HG03520 (cell line): ENCODE measurements around the gene CKAP5.

Source experiments
- ATAC-seq: cut with Tn5 transposase; IDR thresholded peaks from one replicate; pipeline ENCODE4 v1.9.1; 2021; ENCODE audit warnings: mild to moderate bottlenecking, moderate library complexity; ENCODE audit not compliant: unreplicated experiment

Gene CKAP5

GRCh38 chr11:46701078-46701654 lies 144.9 kb downstream of the CKAP5 start:
- ATAC-seq = no peak

DNA sequence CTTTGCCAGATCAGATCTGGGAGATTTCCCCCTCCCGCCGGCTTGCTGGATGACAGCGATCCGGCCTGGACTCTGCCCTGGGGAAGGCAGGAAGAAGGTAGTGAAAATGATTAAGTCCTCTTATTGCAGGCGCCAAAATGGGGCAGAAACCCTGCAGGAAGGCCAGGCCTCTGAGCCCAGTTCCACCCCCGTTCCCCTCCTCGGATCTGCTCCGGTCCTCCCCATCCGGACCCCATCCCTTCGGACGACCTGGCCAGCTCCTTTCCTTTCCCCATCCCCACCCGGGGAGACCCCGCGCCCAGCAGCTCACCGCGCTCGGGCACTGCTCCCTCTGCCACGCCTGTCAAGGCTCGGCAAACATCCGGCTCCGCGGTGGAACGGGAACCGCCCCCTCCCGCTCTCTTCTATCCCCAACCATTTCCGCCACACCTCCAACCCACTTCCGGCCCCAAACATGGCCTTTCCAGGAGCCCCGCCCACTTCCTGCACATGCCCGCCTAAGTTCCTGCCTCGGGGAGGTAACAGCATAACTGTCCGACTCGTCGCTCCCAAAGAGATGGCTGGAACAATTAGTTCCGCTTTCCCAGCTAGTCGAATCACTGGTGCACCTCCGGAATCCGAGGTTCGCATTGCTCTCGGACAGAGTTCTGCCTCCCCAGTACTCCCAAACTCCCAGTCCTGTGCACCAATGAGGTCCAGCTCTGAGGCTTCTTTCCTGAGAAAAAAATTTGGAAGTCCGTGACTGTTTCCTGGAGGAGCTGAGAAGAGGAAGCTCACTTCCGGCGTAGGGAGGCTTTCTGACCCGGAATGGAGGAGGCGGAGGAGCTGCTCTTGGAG lies 145.6 kb downstream of the CKAP5 start, which contains the start of the genes ARHGAP1 and ZNF408:
ARHGAP1 (minus strand) TSS at position 379 of the 837 bp plus-strand sequence. CDS start 4,512 bp downstream, outside the sequence.
ZNF408 (plus strand) TSS at position 791 of the 837 bp plus-strand sequence; CDS start at position 808, 17 bp downstream.
- ATAC-seq = peak; percentile 83

DNA sequence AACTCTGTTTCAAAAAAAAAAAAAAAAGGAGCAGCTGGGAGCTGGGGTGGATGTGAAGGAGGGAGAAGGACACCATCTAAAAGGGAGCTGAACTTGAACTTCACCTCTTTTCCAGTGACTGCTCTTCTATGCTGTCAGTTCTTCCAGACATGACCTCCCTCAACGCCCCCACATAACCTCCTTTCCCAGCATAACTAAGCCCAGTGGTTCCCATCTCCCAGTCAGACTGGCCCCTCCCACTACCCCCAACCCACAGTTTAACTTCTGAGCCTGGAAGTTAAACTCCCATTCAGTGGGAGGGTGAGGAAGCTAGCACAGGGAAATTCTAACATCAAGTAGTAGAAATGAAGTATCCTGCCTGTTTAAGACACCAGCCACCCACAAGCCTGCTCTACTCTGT lies 147.5 kb downstream of the CKAP5 start:
- ATAC-seq = no peak

DNA sequence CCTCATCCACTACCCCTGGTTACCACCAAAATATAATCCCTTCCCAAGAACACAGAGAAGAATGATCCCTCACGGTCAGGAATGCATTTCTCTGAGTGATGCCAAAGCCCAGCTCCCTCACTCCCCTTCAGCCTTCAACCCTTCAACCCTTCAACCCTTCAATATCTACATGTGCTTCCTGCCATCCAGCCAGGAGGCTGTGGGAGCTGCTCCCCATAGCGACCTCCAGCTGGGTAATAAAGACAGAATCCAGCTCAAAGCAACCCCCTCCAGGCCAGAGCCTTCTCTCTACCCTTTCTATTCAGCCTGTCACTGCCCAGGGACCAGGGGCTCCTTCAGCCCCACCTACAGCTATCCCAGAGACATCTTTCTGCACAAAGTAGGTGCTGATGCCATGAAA lies 148.4 kb downstream of the CKAP5 start:
- ATAC-seq = no peak

GRCh38 chr11:46697303-46697702 lies 148.8 kb downstream of the CKAP5 start:
- no peak for ATAC-seq

DNA sequence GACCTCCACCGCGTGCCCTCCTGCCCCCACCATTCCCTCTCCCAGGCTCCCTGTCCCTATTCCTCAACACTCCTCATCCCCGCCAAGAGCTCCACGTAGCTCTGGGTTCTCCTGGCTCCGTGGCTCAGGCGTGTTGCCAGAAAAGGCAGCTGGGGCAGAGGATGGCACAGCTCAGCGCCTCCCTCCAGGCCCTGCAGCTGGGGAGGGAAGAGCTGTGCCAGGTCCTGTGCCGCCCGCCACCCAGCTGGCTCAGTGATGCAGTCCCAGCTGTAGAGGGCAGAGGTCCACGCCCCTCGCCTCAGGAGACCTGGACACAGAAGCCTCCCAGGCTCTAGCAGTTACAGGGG lies 149.9 kb downstream of the CKAP5 start:
- no peak for ATAC-seq

- ATAC-seq = no peak
These were observed 150.5 kb downstream of the CKAP5 start for GRCh38 chr11:46695345-46696211.

- ATAC-seq = no peak
These were observed 151.5 kb downstream of the CKAP5 start for GRCh38 chr11:46694607-46695006.

DNA sequence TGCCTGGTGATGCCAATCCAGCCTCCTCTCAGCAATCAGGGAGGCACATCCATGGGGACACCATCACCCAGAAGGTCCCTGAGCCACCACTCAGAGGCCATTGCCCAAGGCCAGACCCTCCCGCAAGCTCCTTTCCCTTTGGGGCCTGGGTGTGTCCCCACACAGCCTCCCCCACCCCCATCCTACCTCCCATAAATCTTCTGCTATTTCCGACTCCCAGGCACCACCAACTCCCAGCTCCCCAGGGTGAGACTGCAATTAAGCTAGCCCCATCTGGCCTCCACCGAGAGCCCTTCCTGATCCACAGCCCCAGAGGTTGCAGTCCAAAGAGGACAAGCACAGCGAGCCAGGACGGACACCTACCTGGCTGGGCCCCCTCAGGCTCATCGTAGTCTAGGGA lies 152.0 kb downstream of the CKAP5 start:
- ATAC-seq = no peak

DNA sequence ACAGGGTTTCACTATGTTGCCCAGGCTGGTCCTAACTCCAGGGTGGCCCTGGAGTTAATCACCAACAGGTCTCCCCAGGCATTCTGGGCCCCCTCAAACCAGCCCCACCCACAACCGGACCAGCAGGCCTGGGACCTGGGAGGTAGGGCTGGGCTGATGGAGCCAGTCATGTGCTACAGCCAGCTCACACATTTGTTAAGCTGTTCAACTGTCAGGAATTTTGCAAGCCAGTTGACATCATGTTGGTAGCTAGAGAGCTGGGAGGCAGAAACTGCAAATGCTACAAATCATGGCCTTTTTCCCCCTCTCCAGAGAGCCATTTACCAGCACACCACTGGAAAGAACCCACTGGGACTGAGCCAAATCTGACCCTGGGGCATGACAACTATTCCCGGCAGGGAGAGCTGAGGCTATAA lies 152.5 kb downstream of the CKAP5 start:
- no peak for ATAC-seq
